Neural crest cell (in vitro differentiated cells): ENCODE data around the gene PRKG1. TPM values are rescaled to one million over a fixed set of nuclear protein-coding genes. Genes with fewer than 3 reads are reported as not detected.

ENCODE experiments used
- DNase-seq: peaks from one replicate; pipeline ENCODE4 v3.0.0; 2021; ENCODE audit warnings: low read depth, mixed read lengths, low spot score
- H3K27ac Mint-ChIP-seq: one replicate; pipeline ENCODE4 v1.8.0; 2021; ENCODE audit warnings: mild to moderate bottlenecking, mixed read lengths; ENCODE audit not compliant: unreplicated experiment
- H3K27me3 Mint-ChIP-seq: 2 replicates; pipeline ENCODE4 v1.8.0; 2021; ENCODE audit warnings: low read depth, mild to moderate bottlenecking, mixed read lengths
- H3K36me3 Mint-ChIP-seq: 2 replicates; pipeline ENCODE4 v1.8.0; 2021; ENCODE audit warnings: low read depth, mild to moderate bottlenecking, mixed read lengths
- H3K4me1 Mint-ChIP-seq: 2 replicates; pipeline ENCODE4 v1.8.0; 2021; ENCODE audit warnings: mixed read lengths
- H3K4me3 Mint-ChIP-seq: one replicate; pipeline ENCODE4 v1.8.0; 2021; ENCODE audit warnings: mild to moderate bottlenecking, mixed read lengths
- H3K9me3 Mint-ChIP-seq: 2 replicates; pipeline ENCODE4 v1.8.0; 2021; ENCODE audit warnings: mixed read lengths
- CTCF ChIP-seq: fragments of 200-600 bp; sonication (generic); conservative IDR thresholded peaks from 2 replicates; pipeline ENCODE4 v1.5.0; 2021; ENCODE audit warnings: antibody characterized with exemption, mild to moderate bottlenecking
- total RNA-seq: library from RNA; stranded (reverse); gene quantifications from 2 replicates; pipeline ENCODE4 v1.2.1, GENCODE V29; 2021

Gene PRKG1
- total RNA-seq, 1 donor from 2014 or later: 4.4 TPM

GRCh38 chr10:51656503-51656902 lies 582.2 kb downstream of the PRKG1 start:
- TF ChIP-seq CTCF: no peak
- Mint-ChIP-seq H3K27me3 (no peaks in the 10 kb centered on the region), H3K4me3 (no peak overlapping the region), H3K27ac (no peak overlapping the region), H3K4me1 (no peaks in the 10 kb centered on the region), H3K9me3 (no peaks in the 10 kb centered on the region), H3K36me3 (no peaks in the 10 kb centered on the region)
- DNase-seq: no peak

GRCh38 chr10:51658000-51658399 lies 583.7 kb downstream of the PRKG1 start:
- TF ChIP-seq CTCF: no peak
- Mint-ChIP-seq H3K27me3 (no peaks in the 10 kb centered on the region), H3K27ac (no peak overlapping the region), H3K36me3 (no peaks in the 10 kb centered on the region), H3K9me3 (no peaks in the 10 kb centered on the region), H3K4me1 (no peaks in the 10 kb centered on the region), H3K4me3 (no peak overlapping the region)
- no peak for DNase-seq

GRCh38 chr10:51659344-51659743 lies 585.1 kb downstream of the PRKG1 start:
- DNase-seq: no peak
- H3K4me1 Mint-ChIP-seq: no peaks in the 10 kb centered on the region
- no peak for TF ChIP-seq CTCF
- H3K9me3 Mint-ChIP-seq: no peaks in the 10 kb centered on the region
- no peak overlapping the region for H3K27ac Mint-ChIP-seq
- H3K27me3 Mint-ChIP-seq: no peaks in the 10 kb centered on the region
- no peak overlapping the region for H3K4me3 Mint-ChIP-seq
- H3K36me3 Mint-ChIP-seq: no peaks in the 10 kb centered on the region

GRCh38 chr10:51663086-51663485 lies 588.8 kb downstream of the PRKG1 start:
- Mint-ChIP-seq H3K36me3 (no peaks in the 10 kb centered on the region), H3K4me3 (no peak overlapping the region), H3K9me3 (no peaks in the 10 kb centered on the region), H3K4me1 (peaks cover 6% of the 10 kb centered on the region), H3K27ac (no peak overlapping the region), H3K27me3 (no peaks in the 10 kb centered on the region)
- DNase-seq: no peak
- no peak for TF ChIP-seq CTCF

- H3K36me3 Mint-ChIP-seq: no peaks in the 10 kb centered on the region
- DNase-seq: no peak
- H3K27me3 Mint-ChIP-seq: no peaks in the 10 kb centered on the region
- peaks cover 7% of the 10 kb centered on the region for H3K4me1 Mint-ChIP-seq
- no peak overlapping the region for H3K4me3 Mint-ChIP-seq
- TF ChIP-seq CTCF: no peak
- H3K27ac Mint-ChIP-seq: no peak overlapping the region
- no peaks in the 10 kb centered on the region for H3K9me3 Mint-ChIP-seq
Observed at GRCh38 chr10:51666456-51666855, 592.2 kb downstream of the PRKG1 start.
